ENCODE results near the gene SLC37A1. TPM values are rescaled to one million over a fixed set of nuclear protein-coding genes. Genes with fewer than 3 reads are reported as not detected.
A peak's percentile ranks its signal among the peaks of the same experiment; 100 is the strongest.

Gene SLC37A1
- total and polyA plus RNA-seq, 9 of the 15 experiments (the other 6 are each of a cell fraction or from before 2014, with no cell fraction given) = 0.06 to 3.4 (median 0.40) TPM

- no peak overlapping the region for H3K4me2 ChIP-seq (ENCODE audit: insufficient read depth, low read length)
- FAIRE-seq (no peak), ATAC-seq (no peak), DNase-seq (ENCODE audit: extremely low read depth in 1 of 4, low spot score in 3 of 4) (no peak)
- H3K79me2 ChIP-seq (ENCODE audit: control insufficient read depth, insufficient read depth, low read length) = no peaks in the 10 kb centered on the region
- TF ChIP-seq ZNF354B (CRISPR knock-in tag; IDR thresholded peaks at IDR 0.05) = no peak
- TF ChIP-seq, protein P1, sequence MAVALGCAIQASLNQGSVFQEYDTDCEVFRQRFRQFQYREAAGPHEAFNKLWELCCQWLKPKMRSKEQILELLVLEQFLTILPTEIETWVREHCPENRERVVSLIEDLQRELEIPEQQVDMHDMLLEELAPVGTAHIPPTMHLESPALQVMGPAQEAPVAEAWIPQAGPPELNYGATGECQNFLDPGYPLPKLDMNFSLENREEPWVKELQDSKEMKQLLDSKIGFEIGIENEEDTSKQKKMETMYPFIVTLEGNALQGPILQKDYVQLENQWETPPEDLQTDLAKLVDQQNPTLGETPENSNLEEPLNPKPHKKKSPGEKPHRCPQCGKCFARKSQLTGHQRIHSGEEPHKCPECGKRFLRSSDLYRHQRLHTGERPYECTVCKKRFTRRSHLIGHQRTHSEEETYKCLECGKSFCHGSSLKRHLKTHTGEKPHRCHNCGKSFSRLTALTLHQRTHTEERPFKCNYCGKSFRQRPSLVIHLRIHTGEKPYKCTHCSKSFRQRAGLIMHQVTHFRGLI (CRISPR knock-in tag; IDR thresholded peaks at IDR 0.05) = no peak
- TF ChIP-seq HIVEP1 (CRISPR knock-in tag; IDR thresholded peaks at IDR 0.05) = no peak
- no peak for TF ChIP-seq KLF16 (IDR thresholded peaks at IDR 0.05)
- TF ChIP-seq, protein P2, sequence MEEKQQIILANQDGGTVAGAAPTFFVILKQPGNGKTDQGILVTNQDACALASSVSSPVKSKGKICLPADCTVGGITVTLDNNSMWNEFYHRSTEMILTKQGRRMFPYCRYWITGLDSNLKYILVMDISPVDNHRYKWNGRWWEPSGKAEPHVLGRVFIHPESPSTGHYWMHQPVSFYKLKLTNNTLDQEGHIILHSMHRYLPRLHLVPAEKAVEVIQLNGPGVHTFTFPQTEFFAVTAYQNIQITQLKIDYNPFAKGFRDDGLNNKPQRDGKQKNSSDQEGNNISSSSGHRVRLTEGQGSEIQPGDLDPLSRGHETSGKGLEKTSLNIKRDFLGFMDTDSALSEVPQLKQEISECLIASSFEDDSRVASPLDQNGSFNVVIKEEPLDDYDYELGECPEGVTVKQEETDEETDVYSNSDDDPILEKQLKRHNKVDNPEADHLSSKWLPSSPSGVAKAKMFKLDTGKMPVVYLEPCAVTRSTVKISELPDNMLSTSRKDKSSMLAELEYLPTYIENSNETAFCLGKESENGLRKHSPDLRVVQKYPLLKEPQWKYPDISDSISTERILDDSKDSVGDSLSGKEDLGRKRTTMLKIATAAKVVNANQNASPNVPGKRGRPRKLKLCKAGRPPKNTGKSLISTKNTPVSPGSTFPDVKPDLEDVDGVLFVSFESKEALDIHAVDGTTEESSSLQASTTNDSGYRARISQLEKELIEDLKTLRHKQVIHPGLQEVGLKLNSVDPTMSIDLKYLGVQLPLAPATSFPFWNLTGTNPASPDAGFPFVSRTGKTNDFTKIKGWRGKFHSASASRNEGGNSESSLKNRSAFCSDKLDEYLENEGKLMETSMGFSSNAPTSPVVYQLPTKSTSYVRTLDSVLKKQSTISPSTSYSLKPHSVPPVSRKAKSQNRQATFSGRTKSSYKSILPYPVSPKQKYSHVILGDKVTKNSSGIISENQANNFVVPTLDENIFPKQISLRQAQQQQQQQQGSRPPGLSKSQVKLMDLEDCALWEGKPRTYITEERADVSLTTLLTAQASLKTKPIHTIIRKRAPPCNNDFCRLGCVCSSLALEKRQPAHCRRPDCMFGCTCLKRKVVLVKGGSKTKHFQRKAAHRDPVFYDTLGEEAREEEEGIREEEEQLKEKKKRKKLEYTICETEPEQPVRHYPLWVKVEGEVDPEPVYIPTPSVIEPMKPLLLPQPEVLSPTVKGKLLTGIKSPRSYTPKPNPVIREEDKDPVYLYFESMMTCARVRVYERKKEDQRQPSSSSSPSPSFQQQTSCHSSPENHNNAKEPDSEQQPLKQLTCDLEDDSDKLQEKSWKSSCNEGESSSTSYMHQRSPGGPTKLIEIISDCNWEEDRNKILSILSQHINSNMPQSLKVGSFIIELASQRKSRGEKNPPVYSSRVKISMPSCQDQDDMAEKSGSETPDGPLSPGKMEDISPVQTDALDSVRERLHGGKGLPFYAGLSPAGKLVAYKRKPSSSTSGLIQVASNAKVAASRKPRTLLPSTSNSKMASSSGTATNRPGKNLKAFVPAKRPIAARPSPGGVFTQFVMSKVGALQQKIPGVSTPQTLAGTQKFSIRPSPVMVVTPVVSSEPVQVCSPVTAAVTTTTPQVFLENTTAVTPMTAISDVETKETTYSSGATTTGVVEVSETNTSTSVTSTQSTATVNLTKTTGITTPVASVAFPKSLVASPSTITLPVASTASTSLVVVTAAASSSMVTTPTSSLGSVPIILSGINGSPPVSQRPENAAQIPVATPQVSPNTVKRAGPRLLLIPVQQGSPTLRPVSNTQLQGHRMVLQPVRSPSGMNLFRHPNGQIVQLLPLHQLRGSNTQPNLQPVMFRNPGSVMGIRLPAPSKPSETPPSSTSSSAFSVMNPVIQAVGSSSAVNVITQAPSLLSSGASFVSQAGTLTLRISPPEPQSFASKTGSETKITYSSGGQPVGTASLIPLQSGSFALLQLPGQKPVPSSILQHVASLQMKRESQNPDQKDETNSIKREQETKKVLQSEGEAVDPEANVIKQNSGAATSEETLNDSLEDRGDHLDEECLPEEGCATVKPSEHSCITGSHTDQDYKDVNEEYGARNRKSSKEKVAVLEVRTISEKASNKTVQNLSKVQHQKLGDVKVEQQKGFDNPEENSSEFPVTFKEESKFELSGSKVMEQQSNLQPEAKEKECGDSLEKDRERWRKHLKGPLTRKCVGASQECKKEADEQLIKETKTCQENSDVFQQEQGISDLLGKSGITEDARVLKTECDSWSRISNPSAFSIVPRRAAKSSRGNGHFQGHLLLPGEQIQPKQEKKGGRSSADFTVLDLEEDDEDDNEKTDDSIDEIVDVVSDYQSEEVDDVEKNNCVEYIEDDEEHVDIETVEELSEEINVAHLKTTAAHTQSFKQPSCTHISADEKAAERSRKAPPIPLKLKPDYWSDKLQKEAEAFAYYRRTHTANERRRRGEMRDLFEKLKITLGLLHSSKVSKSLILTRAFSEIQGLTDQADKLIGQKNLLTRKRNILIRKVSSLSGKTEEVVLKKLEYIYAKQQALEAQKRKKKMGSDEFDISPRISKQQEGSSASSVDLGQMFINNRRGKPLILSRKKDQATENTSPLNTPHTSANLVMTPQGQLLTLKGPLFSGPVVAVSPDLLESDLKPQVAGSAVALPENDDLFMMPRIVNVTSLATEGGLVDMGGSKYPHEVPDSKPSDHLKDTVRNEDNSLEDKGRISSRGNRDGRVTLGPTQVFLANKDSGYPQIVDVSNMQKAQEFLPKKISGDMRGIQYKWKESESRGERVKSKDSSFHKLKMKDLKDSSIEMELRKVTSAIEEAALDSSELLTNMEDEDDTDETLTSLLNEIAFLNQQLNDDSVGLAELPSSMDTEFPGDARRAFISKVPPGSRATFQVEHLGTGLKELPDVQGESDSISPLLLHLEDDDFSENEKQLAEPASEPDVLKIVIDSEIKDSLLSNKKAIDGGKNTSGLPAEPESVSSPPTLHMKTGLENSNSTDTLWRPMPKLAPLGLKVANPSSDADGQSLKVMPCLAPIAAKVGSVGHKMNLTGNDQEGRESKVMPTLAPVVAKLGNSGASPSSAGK (IDR thresholded peaks at IDR 0.05) = 0 out of 2 replicates have a peak, but pooled peaks have one; percentile 14
- H3K27me3 ChIP-seq (ENCODE audit: control insufficient read depth in 2 of 2, insufficient read depth in 2 of 2, low read length in 2 of 2) = no peaks in the 10 kb centered on the region
- H3K9ac ChIP-seq (ENCODE audit: insufficient read depth in 1 of 2, low read depth in 2 of 2, low read length in 2 of 2) = no peak overlapping the region
- no peak overlapping the region for H3K4me3 ChIP-seq
- H4K20me1 ChIP-seq (replicated peaks; ENCODE audit: control insufficient read depth, insufficient read depth, low read length) = no peaks in the 10 kb centered on the region
- H3K27ac ChIP-seq (ENCODE audit: extremely low read depth, low read depth, low read length) = no peak overlapping the region
- no TSS peak for BruUV-seq (replicated peaks)
- peaks cover 2% of the 10 kb centered on the region for H3K9me1 ChIP-seq (ENCODE audit: control insufficient read depth, insufficient read depth, low read length)
- CTCF ChIA-PET (ENCODE audit: low intra/inter-chr PET ratio) = no interaction called here
- H3K9me3 ChIP-seq (replicated peaks; ENCODE audit: control insufficient read depth, insufficient read depth, low read depth, low read length) = no peaks in the 10 kb centered on the region; the same call in 1 of the 2 replicates
- in situ Hi-C loops (cut with MboI) (no loop called here), intact Hi-C loops (cut with micrococcal nuclease) (no loop called here)
- POLR2A ChIA-PET = no interaction called here
- 20% methylated on average over 3 of the region's 3 CpGs for WGBS (ENCODE audit: insufficient coverage, low coverage, missing lambda C conversion rate)
- peak overlapping the region; percentile 28; the same call in 1 of the 2 replicates for H2AFZ ChIP-seq (ENCODE audit: low read depth, low read length)
- no peaks in the 10 kb centered on the region for H3K36me3 ChIP-seq (ENCODE audit: control insufficient read depth, insufficient read depth, low read length)
- H3K4me1 ChIP-seq (replicated peaks in 1 of 2; ENCODE audit: control insufficient read depth in 2 of 2, insufficient read depth in 2 of 2, low read length in 2 of 2) = peaks cover 38 to 41% of the 10 kb centered on the region in 2 experiments
Observed at GRCh38 chr21:42550817-42551216, 37.2 kb downstream of the SLC37A1 start.

Measured in K562 (cell line).